ENCODE measurements around the gene TMEM132D. TPM values are rescaled to one million over a fixed set of nuclear protein-coding genes. Genes with fewer than 3 reads are reported as not detected.

The TMEM132D gene
- total RNA-seq, 1 donor from 2014 or later, result 0.06 TPM

GRCh38 chr12:129481921-129482320, 421.9 kb downstream of the TMEM132D start:
- H3K4me3 ChIP-seq (ENCODE audit: low read depth, low read length), result no peak overlapping the region
- no peak for TF ChIP-seq CTCF (conservative IDR thresholded peaks at IDR 0.05; ENCODE audit: low read depth, low read length)
- DNase-seq (ENCODE audit: low read depth), result no peak

- DNase-seq (ENCODE audit: low read depth), result no peak
- H3K4me3 ChIP-seq (ENCODE audit: low read depth, low read length), result no peak overlapping the region
- no peak for TF ChIP-seq CTCF (conservative IDR thresholded peaks at IDR 0.05; ENCODE audit: low read depth, low read length)
These were observed 433.6 kb downstream of the TMEM132D start for GRCh38 chr12:129470196-129470595.

GRCh38 chr12:129467726-129468125, 436.1 kb downstream of the TMEM132D start:
- no peak for TF ChIP-seq CTCF (conservative IDR thresholded peaks at IDR 0.05; ENCODE audit: low read depth, low read length)
- no peak for DNase-seq (ENCODE audit: low read depth)
- H3K4me3 ChIP-seq (ENCODE audit: low read depth, low read length), result no peak overlapping the region

GRCh38 chr12:129467289-129467688, 436.5 kb downstream of the TMEM132D start:
- H3K4me3 ChIP-seq (ENCODE audit: low read depth, low read length), result no peak overlapping the region
- DNase-seq (ENCODE audit: low read depth), result no peak
- no peak for TF ChIP-seq CTCF (conservative IDR thresholded peaks at IDR 0.05; ENCODE audit: low read depth, low read length)

GRCh38 chr12:129466499-129466898, 437.3 kb downstream of the TMEM132D start:
- DNase-seq (ENCODE audit: low read depth), result no peak
- H3K4me3 ChIP-seq (ENCODE audit: low read depth, low read length), result no peak overlapping the region
- TF ChIP-seq CTCF (conservative IDR thresholded peaks at IDR 0.05; ENCODE audit: low read depth, low read length), result no peak

GRCh38 chr12:129459886-129460285, 443.9 kb downstream of the TMEM132D start:
- H3K4me3 ChIP-seq (ENCODE audit: low read depth, low read length), result no peak overlapping the region
- no peak for DNase-seq (ENCODE audit: low read depth)
- TF ChIP-seq CTCF (conservative IDR thresholded peaks at IDR 0.05; ENCODE audit: low read depth, low read length), result no peak

- DNase-seq (ENCODE audit: low read depth), result no peak
- no peak for TF ChIP-seq CTCF (conservative IDR thresholded peaks at IDR 0.05; ENCODE audit: low read depth, low read length)
- no peak overlapping the region for H3K4me3 ChIP-seq (ENCODE audit: low read depth, low read length)
These were observed 457.1 kb downstream of the TMEM132D start for GRCh38 chr12:129446696-129447095.
